ENCODE data around the gene CREBRF.
"Not testable (repeated sequence)": the region's sequence is repeated elsewhere in the genome, so short reads cannot be mapped to it uniquely, and the experiment has no call there.

CREBRF gene

GRCh38 chr5:173055983-173056782 is at the start of gene CREBRF:
TSS of gene CREBRF (plus strand) at chr5:173056352. CDS start at chr5:173080776, 24,424 bp downstream.
- Histone ChIP-seq H3K9ac (ENCODE audit: low read depth, low read length) (peak within 1 kb of the TSS; percentile 97; the same call in 1 of the 2 replicates), H3K36me3 (ENCODE audit: insufficient read depth, low read depth, low read length) (no peaks in the 10 kb centered on the region), H3K27ac (ENCODE audit: low read length) (peak within 1 kb of the TSS; percentile 81), H3K4me1 (ENCODE audit: insufficient read depth, low read length) (0 out of 2 replicates have a peak, but pooled peaks cover 4% of the 10 kb centered on the region), H3K27me3 (ENCODE audit: insufficient read depth, low read length) (0 out of 2 replicates have a peak, but pooled peaks cover 5% of the 10 kb centered on the region), H3K9me3 (ENCODE audit: insufficient read depth, low read depth, low read length) (no peaks in the 10 kb centered on the region), H3K4me3 (ENCODE audit: low read length) (peak within 1 kb of the TSS; percentile 100)

GRCh38 chr5:173010021-173010420 is 46.1 kb upstream of the CREBRF start:
- Histone ChIP-seq H3K9ac (ENCODE audit: low read depth, low read length) (no peak overlapping the region), H3K27me3 (ENCODE audit: insufficient read depth, low read length) (no peaks in the 10 kb centered on the region), H3K4me1 (ENCODE audit: insufficient read depth, low read length) (no peaks in the 10 kb centered on the region; the same call in 1 of the 2 replicates), H3K9me3 (ENCODE audit: insufficient read depth, low read depth, low read length) (no peaks in the 10 kb centered on the region), H3K27ac (ENCODE audit: low read length) (no peak overlapping the region), H3K4me3 (ENCODE audit: low read length) (no peak overlapping the region), H3K36me3 (ENCODE audit: insufficient read depth, low read depth, low read length) (no peaks in the 10 kb centered on the region)

GRCh38 chr5:173010547-173011464 is 45.3 kb upstream of the CREBRF start:
- Histone ChIP-seq H3K4me3 (ENCODE audit: low read length) (no peak overlapping the region), H3K4me1 (ENCODE audit: insufficient read depth, low read length) (no peaks in the 10 kb centered on the region; the same call in 1 of the 2 replicates), H3K36me3 (ENCODE audit: insufficient read depth, low read depth, low read length) (no peaks in the 10 kb centered on the region), H3K27ac (ENCODE audit: low read length) (no peak overlapping the region), H3K9me3 (ENCODE audit: insufficient read depth, low read depth, low read length) (no peaks in the 10 kb centered on the region), H3K27me3 (ENCODE audit: insufficient read depth, low read length) (no peaks in the 10 kb centered on the region), H3K9ac (ENCODE audit: low read depth, low read length) (no peak overlapping the region)

- Histone ChIP-seq H3K9me3 (ENCODE audit: insufficient read depth, low read depth, low read length) (no peaks in the 10 kb centered on the region), H3K27ac (ENCODE audit: low read length) (no peak overlapping the region), H3K27me3 (ENCODE audit: insufficient read depth, low read length) (no peaks in the 10 kb centered on the region), H3K4me3 (ENCODE audit: low read length) (no peak overlapping the region), H3K4me1 (ENCODE audit: insufficient read depth, low read length) (peaks cover 4% of the 10 kb centered on the region), H3K9ac (ENCODE audit: low read depth, low read length) (no peak overlapping the region), H3K36me3 (ENCODE audit: insufficient read depth, low read depth, low read length) (no peaks in the 10 kb centered on the region)
These were observed 44.6 kb upstream of the CREBRF start for GRCh38 chr5:173011566-173011965.

- H3K4me1 ChIP-seq (ENCODE audit: insufficient read depth, low read length), result peaks cover 9% of the 10 kb centered on the region
- no peaks in the 10 kb centered on the region for H3K27me3 ChIP-seq (ENCODE audit: insufficient read depth, low read length)
- no peak overlapping the region for H3K9ac ChIP-seq (ENCODE audit: low read depth, low read length)
- no peaks in the 10 kb centered on the region for H3K9me3 ChIP-seq (ENCODE audit: insufficient read depth, low read depth, low read length)
- no peaks in the 10 kb centered on the region for H3K36me3 ChIP-seq (ENCODE audit: insufficient read depth, low read depth, low read length)
- H3K4me3 ChIP-seq (ENCODE audit: low read length), result no peak overlapping the region
- no peak overlapping the region for H3K27ac ChIP-seq (ENCODE audit: low read length)
These were observed 43.3 kb upstream of the CREBRF start for GRCh38 chr5:173012882-173013281.

- Histone ChIP-seq H3K9me3 (ENCODE audit: insufficient read depth, low read depth, low read length) (no peaks in the 10 kb centered on the region), H3K4me3 (ENCODE audit: low read length) (no peak overlapping the region), H3K36me3 (ENCODE audit: insufficient read depth, low read depth, low read length) (no peaks in the 10 kb centered on the region), H3K27me3 (ENCODE audit: insufficient read depth, low read length) (no peaks in the 10 kb centered on the region), H3K9ac (ENCODE audit: low read depth, low read length) (no peak overlapping the region), H3K4me1 (ENCODE audit: insufficient read depth, low read length) (peaks cover 9% of the 10 kb centered on the region), H3K27ac (ENCODE audit: low read length) (no peak overlapping the region)
These were observed 41.5 kb upstream of the CREBRF start for GRCh38 chr5:173014671-173015070.

GRCh38 chr5:173015192-173015591 is 41.0 kb upstream of the CREBRF start:
- Histone ChIP-seq H3K9me3 (ENCODE audit: insufficient read depth, low read depth, low read length) (no peaks in the 10 kb centered on the region), H3K27ac (ENCODE audit: low read length) (no peak overlapping the region), H3K27me3 (ENCODE audit: insufficient read depth, low read length) (no peaks in the 10 kb centered on the region), H3K4me3 (ENCODE audit: low read length) (no peak overlapping the region), H3K36me3 (ENCODE audit: insufficient read depth, low read depth, low read length) (peaks cover 3% of the 10 kb centered on the region; the same call in 1 of the 2 replicates), H3K4me1 (ENCODE audit: insufficient read depth, low read length) (peaks cover 9% of the 10 kb centered on the region), H3K9ac (ENCODE audit: low read depth, low read length) (no peak overlapping the region)

GRCh38 chr5:173015598-173016455 is 40.3 kb upstream of the CREBRF start:
- Histone ChIP-seq H3K9ac (ENCODE audit: low read depth, low read length) (no peak overlapping the region), H3K4me1 (ENCODE audit: insufficient read depth, low read length) (peaks cover 9% of the 10 kb centered on the region; the same call in 1 of the 2 replicates), H3K36me3 (ENCODE audit: insufficient read depth, low read depth, low read length) (peaks cover 9% of the 10 kb centered on the region; the same call in 1 of the 2 replicates), H3K9me3 (ENCODE audit: insufficient read depth, low read depth, low read length) (no peaks in the 10 kb centered on the region), H3K27me3 (ENCODE audit: insufficient read depth, low read length) (no peaks in the 10 kb centered on the region), H3K4me3 (ENCODE audit: low read length) (no peak overlapping the region), H3K27ac (ENCODE audit: low read length) (no peak overlapping the region)

GRCh38 chr5:173016598-173017046 is 39.5 kb upstream of the CREBRF start:
- H3K4me3 ChIP-seq (ENCODE audit: low read length), result no peak overlapping the region

GRCh38 chr5:173017087-173017486 is 39.1 kb upstream of the CREBRF start:
- H3K27me3 ChIP-seq (ENCODE audit: insufficient read depth, low read length); H3K27ac ChIP-seq (ENCODE audit: low read length); H3K4me1 ChIP-seq (ENCODE audit: insufficient read depth, low read length); H3K9ac ChIP-seq (ENCODE audit: low read depth, low read length); H3K4me3 ChIP-seq (ENCODE audit: low read length); H3K9me3 ChIP-seq (ENCODE audit: insufficient read depth, low read depth, low read length): not testable (repeated sequence)
- peaks cover 13% of the 10 kb centered on the region for H3K36me3 ChIP-seq (ENCODE audit: insufficient read depth, low read depth, low read length)

More at GRCh38 chr5:173016598-173017046, 39.5 kb upstream of the CREBRF start:
- H3K4me1 ChIP-seq (ENCODE audit: insufficient read depth, low read length), result peaks cover 9% of the 10 kb centered on the region; the same call in 1 of the 2 replicates
- peaks cover 10% of the 10 kb centered on the region; the same call in 1 of the 2 replicates for H3K36me3 ChIP-seq (ENCODE audit: insufficient read depth, low read depth, low read length)
- no peaks in the 10 kb centered on the region for H3K27me3 ChIP-seq (ENCODE audit: insufficient read depth, low read length)
- H3K9ac ChIP-seq (ENCODE audit: low read depth, low read length), result no peak overlapping the region
- no peak overlapping the region for H3K27ac ChIP-seq (ENCODE audit: low read length)
- no peaks in the 10 kb centered on the region for H3K9me3 ChIP-seq (ENCODE audit: insufficient read depth, low read depth, low read length)

GRCh38 chr5:173018358-173018757 is 37.8 kb upstream of the CREBRF start:
- peaks cover 17% of the 10 kb centered on the region for H3K36me3 ChIP-seq (ENCODE audit: insufficient read depth, low read depth, low read length)
- H3K27ac ChIP-seq (ENCODE audit: low read length), result no peak overlapping the region
- no peaks in the 10 kb centered on the region for H3K9me3 ChIP-seq (ENCODE audit: insufficient read depth, low read depth, low read length)
- no peaks in the 10 kb centered on the region for H3K27me3 ChIP-seq (ENCODE audit: insufficient read depth, low read length)
- H3K9ac ChIP-seq (ENCODE audit: low read depth, low read length), result no peak overlapping the region
- peaks cover 9% of the 10 kb centered on the region; the same call in 1 of the 2 replicates for H3K4me1 ChIP-seq (ENCODE audit: insufficient read depth, low read length)
- H3K4me3 ChIP-seq (ENCODE audit: low read length), result no peak overlapping the region
